Hepatocyte (in vitro differentiated cells): ENCODE results near the gene EIF4E3. TPM values are rescaled to one million over a fixed set of nuclear protein-coding genes. Genes with fewer than 3 reads are reported as not detected.

ENCODE experiments used
- DNase-seq: peaks from one replicate; pipeline ENCODE4 v3.0.0-alpha.2; 2016; ENCODE audit warnings: low spot score
- H2AFZ ChIP-seq: fragments of 200-600 bp; sonication (generic); 2 replicates; pipeline ENCODE4 v1.6.0; 2016; ENCODE audit warnings: antibody characterized with exemption, mild to moderate bottlenecking
- H3K27ac ChIP-seq: fragments of 200-600 bp; sonication (generic); 2 replicates; pipeline ENCODE4 v1.5.1; 2016; ENCODE audit warnings: mild to moderate bottlenecking
- H3K27me3 ChIP-seq: fragments of 200-600 bp; sonication (generic); 2 replicates; pipeline ENCODE4 v1.6.1; 2016
- H3K36me3 ChIP-seq: fragments of 200-600 bp; sonication (generic); replicated peaks from 2 replicates; pipeline ENCODE4 v1.5.1; 2016; ENCODE audit warnings: low read depth; ENCODE audit not compliant: insufficient read depth
- H3K4me1 ChIP-seq: fragments of 200-600 bp; sonication (generic); 2 replicates; pipeline ENCODE4 v1.5.1; 2016; ENCODE audit warnings: mild to moderate bottlenecking, moderate library complexity; ENCODE audit not compliant: insufficient read depth
- H3K4me2 ChIP-seq: fragments of 200-600 bp; sonication (generic); 2 replicates; pipeline ENCODE4 v1.6.0; 2016
- H3K4me3 ChIP-seq: fragments of 200-600 bp; sonication (generic); 2 replicates; pipeline ENCODE4 v1.5.1; 2016; ENCODE audit warnings: mild to moderate bottlenecking
- H3K79me2 ChIP-seq: fragments of 200-600 bp; sonication (generic); 2 replicates; pipeline ENCODE4 v1.6.0; 2017; ENCODE audit warnings: mild to moderate bottlenecking
- H3K9me2 ChIP-seq: fragments of 200-600 bp; sonication (generic); replicated peaks from 2 replicates; pipeline ENCODE4 v1.6.0; 2017; ENCODE audit warnings: mild to moderate bottlenecking; ENCODE audit not compliant: insufficient read depth
- H3K9me3 ChIP-seq: fragments of 200-600 bp; sonication (generic); 2 replicates; pipeline ENCODE4 v1.5.1; 2016; ENCODE audit warnings: low read depth, mild to moderate bottlenecking
- H4K20me1 ChIP-seq: fragments of 200-600 bp; sonication (generic); 2 replicates; pipeline ENCODE4 v1.6.0; 2016; ENCODE audit warnings: mild to moderate bottlenecking; ENCODE audit not compliant: insufficient read depth, poor library complexity, severe bottlenecking
- CTCF ChIP-seq: fragments of 200-600 bp; sonication (generic); IDR thresholded peaks from 2 replicates; pipeline ENCODE4 v1.5.1; 2016; ENCODE audit warnings: antibody characterized with exemption, mild to moderate bottlenecking; ENCODE audit not compliant: poor library complexity
- EZH2 ChIP-seq: fragments of 200-600 bp; sonication (generic); IDR thresholded peaks from 2 replicates; pipeline ENCODE4 v1.6.1; 2016; ENCODE audit warnings: antibody characterized with exemption, mild to moderate bottlenecking, borderline replicate concordance
- EZH2phosphoT487 ChIP-seq: fragments of 200-600 bp; sonication (generic); IDR thresholded peaks from one replicate; pipeline ENCODE4 v1.6.1; 2018; ENCODE audit warnings: antibody characterized with exemption, mild to moderate bottlenecking, low read depth, moderate library complexity; ENCODE audit not compliant: unreplicated experiment, severe bottlenecking
- WGBS: methylation state at CpG from one replicate; pipeline ENCODE4 v1.1.6; 2016; ENCODE audit warnings: low lambda C conversion rate; ENCODE audit errors: missing lambda C conversion rate; 5-methylcytosine and 5-hydroxymethylcytosine counted together
- polyA plus RNA-seq: library from polyadenylated mRNA; unstranded; fragments of >200 nt; fragmentation: Nextera tagmentation; extraction: Ambion mirVana; gene quantifications from 2 replicates; pipeline ENCODE4 v1.2.1, GENCODE V29; 2016
- total RNA-seq: library from RNA; depleted of rRNA; stranded (reverse); fragments of >200 nt; gene quantifications from 2 replicates; pipeline ENCODE4 v1.2.3, GENCODE V29; 2014

The EIF4E3 gene
- total and polyA plus RNA-seq, 2 experiments from 2014 or later, result 4.1 to 7.4 TPM

GRCh38 chr3:71695000-71695482 lies 30.2 kb downstream of the EIF4E3 start:
- Histone ChIP-seq H3K4me3 (no peak overlapping the region), H4K20me1 (no peaks in the 10 kb centered on the region), H3K4me2 (peak overlapping the region; percentile 22), H3K4me1 (peaks cover 26% of the 10 kb centered on the region), H3K27ac (peak overlapping the region; percentile 86), H2AFZ (peak overlapping the region; percentile 13), H3K9me3 (no peaks in the 10 kb centered on the region), H3K27me3 (no peaks in the 10 kb centered on the region), H3K79me2 (no peaks in the 10 kb centered on the region), H3K36me3 (no peaks in the 10 kb centered on the region), H3K9me2 (no peaks in the 10 kb centered on the region)
- DNase-seq, result peak; percentile 22
- 52% methylated on average over 7 of the region's 7 CpGs for WGBS
- no peak for TF ChIP-seq EZH2phosphoT487
- TF ChIP-seq CTCF, result no peak
- TF ChIP-seq EZH2, result no peak

GRCh38 chr3:71694358-71694999 lies 30.7 kb downstream of the EIF4E3 start:
- no peak for TF ChIP-seq EZH2phosphoT487
- TF ChIP-seq CTCF, result no peak
- no peak for TF ChIP-seq EZH2
- no peaks in the 10 kb centered on the region for H3K36me3 ChIP-seq
- H3K27me3 ChIP-seq, result no peaks in the 10 kb centered on the region
- H3K9me3 ChIP-seq, result no peaks in the 10 kb centered on the region
- no peaks in the 10 kb centered on the region for H3K79me2 ChIP-seq
- 26% methylated on average over 4 of the region's 4 CpGs for WGBS
- peak overlapping the region; percentile 51 for H3K4me2 ChIP-seq
- no peaks in the 10 kb centered on the region for H3K9me2 ChIP-seq
- peak overlapping the region; percentile 86 for H3K27ac ChIP-seq
- peak; percentile 71 for DNase-seq
- H3K4me3 ChIP-seq, result no peak overlapping the region
- H3K4me1 ChIP-seq, result peaks cover 32% of the 10 kb centered on the region
- H4K20me1 ChIP-seq, result no peaks in the 10 kb centered on the region
- no peak overlapping the region for H2AFZ ChIP-seq

GRCh38 chr3:71693641-71694040 lies 31.6 kb downstream of the EIF4E3 start:
- peaks cover 37% of the 10 kb centered on the region for H3K4me1 ChIP-seq
- H3K4me2 ChIP-seq, result peak overlapping the region; percentile 51
- peak overlapping the region; percentile 35 for H3K27ac ChIP-seq
- no peaks in the 10 kb centered on the region for H3K27me3 ChIP-seq
- DNase-seq, result peak; percentile 18
- H3K9me2 ChIP-seq, result no peaks in the 10 kb centered on the region
- no peaks in the 10 kb centered on the region for H3K36me3 ChIP-seq
- no peaks in the 10 kb centered on the region for H3K9me3 ChIP-seq
- TF ChIP-seq CTCF, result no peak
- TF ChIP-seq EZH2phosphoT487, result no peak
- no peak for TF ChIP-seq EZH2
- H3K79me2 ChIP-seq, result no peaks in the 10 kb centered on the region
- no peaks in the 10 kb centered on the region for H4K20me1 ChIP-seq
- H3K4me3 ChIP-seq, result no peak overlapping the region
- H2AFZ ChIP-seq, result no peak overlapping the region
- 58% methylated on average over 8 of the region's 8 CpGs for WGBS
